Neural cell (in vitro differentiated cells): ENCODE data around the gene PSENEN. TPM values are rescaled to one million over a fixed set of nuclear protein-coding genes. Genes with fewer than 3 reads are reported as not detected.

Experiments
- H2AFZ ChIP-seq: fragments of 200-600, 300-800 bp; sonication (generic), shearing (Covaris generic); 2 replicates; pipeline ENCODE4 v1.6.0; 2014; ENCODE audit warnings: low read depth, mild to moderate bottlenecking, antibody characterized with exemption, low read length, moderate library complexity
- H3F3A ChIP-seq: fragments of 200-600 bp; shearing (Covaris generic); 2 replicates; pipeline ENCODE4 v1.6.1; 2016; ENCODE audit warnings: mild to moderate bottlenecking, moderate library complexity, mixed read lengths, antibody characterized with exemption, low read length; ENCODE audit not compliant: insufficient read depth, poor library complexity, severe bottlenecking
- H3K27ac ChIP-seq: fragments of 200-600, 300-800 bp; sonication (generic), shearing (Covaris generic); 2 replicates; pipeline ENCODE4 v1.5.1; 2014; ENCODE audit warnings: mild to moderate bottlenecking, low read length, moderate library complexity
- H3K27me3 ChIP-seq: fragments of 300-800, 200-600 bp; sonication (generic), shearing (Covaris generic); 2 replicates; pipeline ENCODE4 v1.6.0; 2014; ENCODE audit warnings: mild to moderate bottlenecking, low read depth, low read length, moderate library complexity; ENCODE audit not compliant: insufficient read depth
- H3K36me3 ChIP-seq: fragments of 300-800, 200-600 bp; sonication (generic), shearing (Covaris generic); 2 replicates; pipeline ENCODE4 v1.5.1; 2014; ENCODE audit warnings: mild to moderate bottlenecking, antibody characterized with exemption, low read length, moderate library complexity; ENCODE audit not compliant: insufficient read depth
- H3K4me2 ChIP-seq: fragments of 300-800, 200-600 bp; sonication (generic), shearing (Covaris generic); 2 replicates; pipeline ENCODE4 v1.6.0; 2014; ENCODE audit warnings: mild to moderate bottlenecking, low read length
- H3K4me3 ChIP-seq: fragments of 300-800, 200-600 bp; sonication (generic), shearing (Covaris generic); 2 replicates; pipeline ENCODE4 v1.5.1; 2014; ENCODE audit warnings: mild to moderate bottlenecking, low read length, moderate library complexity
- H3K79me2 ChIP-seq: fragments of 200-600 bp; shearing (Covaris generic); replicated peaks from 2 replicates; pipeline ENCODE4 v1.6.0; 2014; ENCODE audit warnings: mild to moderate bottlenecking, low read length, moderate library complexity; ENCODE audit not compliant: insufficient read depth
- H3K9ac ChIP-seq: fragments of 300-800, 200-600 bp; sonication (generic), shearing (Covaris generic); 2 replicates; pipeline ENCODE4 v1.6.1; 2016; ENCODE audit warnings: mild to moderate bottlenecking, low read length, mixed read lengths
- H3K9me2 ChIP-seq: fragments of 200-600 bp; shearing (Covaris generic); 2 replicates; pipeline ENCODE4 v1.6.1; 2016; ENCODE audit warnings: mild to moderate bottlenecking, low read length, mixed read lengths; ENCODE audit not compliant: insufficient read depth
- H3K9me3 ChIP-seq: fragments of 200-600, 300-800 bp; sonication (generic), shearing (Covaris generic); 2 replicates; pipeline ENCODE4 v1.6.1; 2016; ENCODE audit warnings: mild to moderate bottlenecking, mixed run types, low read length, moderate library complexity, mixed read lengths
- H4K20me1 ChIP-seq: fragments of 200-600 bp; shearing (Covaris generic); 2 replicates; pipeline ENCODE4 v1.6.1; 2016; ENCODE audit warnings: mild to moderate bottlenecking, mixed run types; ENCODE audit not compliant: insufficient read depth
- EP300 ChIP-seq: fragments of 450-650 bp; conservative IDR thresholded peaks from 2 replicates; pipeline ENCODE4 v1.6.1; 2014; ENCODE audit warnings: antibody characterized with exemption, mild to moderate bottlenecking, moderate library complexity; ENCODE audit not compliant: poor library complexity, severe bottlenecking
- EZH2 ChIP-seq: fragments of 200-600, 300-800 bp; shearing (Covaris generic), sonication (generic); IDR thresholded peaks from 2 replicates; pipeline ENCODE4 v1.6.1; 2014; ENCODE audit warnings: antibody characterized with exemption, low read length, borderline replicate concordance, mild to moderate bottlenecking; ENCODE audit not compliant: insufficient read depth, poor library complexity, severe bottlenecking
- MXI1 ChIP-seq: fragments of 450-650 bp; conservative IDR thresholded peaks from 2 replicates; pipeline ENCODE4 v1.6.1; 2014; ENCODE audit warnings: antibody characterized with exemption, mild to moderate bottlenecking; ENCODE audit not compliant: poor library complexity, severe bottlenecking
- POLR2AphosphoS5 ChIP-seq: IDR thresholded peaks from 2 replicates; pipeline ENCODE4 v1.6.1; 2012
- RAD21 ChIP-seq: fragments of 450-650 bp; conservative IDR thresholded peaks from 2 replicates; pipeline ENCODE4 v1.6.1; 2014; ENCODE audit warnings: antibody characterized with exemption, mild to moderate bottlenecking, moderate library complexity
- SMC3 ChIP-seq: fragments of 450-650 bp; conservative IDR thresholded peaks from 2 replicates; pipeline ENCODE4 v1.6.1; 2014; ENCODE audit warnings: antibody characterized with exemption, mild to moderate bottlenecking, moderate library complexity; ENCODE audit not compliant: poor library complexity
- TAF1 ChIP-seq: IDR thresholded peaks from 2 replicates; pipeline ENCODE4 v1.6.1; 2012; ENCODE audit warnings: low read depth
- polyA plus RNA-seq: library from polyadenylated mRNA; depleted of rRNA; stranded (reverse); fragments of >200 nt; gene quantifications from 2 replicates; pipeline ENCODE4 v1.2.3, GENCODE V29; 2014
- TF ChIP-seq, protein P1 (sequence below): fragments of 450-650 bp; IDR thresholded peaks from 2 replicates; pipeline ENCODE4 v1.5.1; 2014; ENCODE audit warnings: antibody characterized with exemption, mild to moderate bottlenecking, moderate library complexity; ENCODE audit not compliant: poor library complexity, severe bottlenecking
- TF ChIP-seq, protein P2 (sequence below): IDR thresholded peaks from 2 replicates; pipeline ENCODE4 v1.6.1; 2012; ENCODE audit warnings: borderline replicate concordance

The PSENEN gene
- polyA plus RNA-seq, 1 donor from 2014 or later = 46.2 TPM

DNA sequence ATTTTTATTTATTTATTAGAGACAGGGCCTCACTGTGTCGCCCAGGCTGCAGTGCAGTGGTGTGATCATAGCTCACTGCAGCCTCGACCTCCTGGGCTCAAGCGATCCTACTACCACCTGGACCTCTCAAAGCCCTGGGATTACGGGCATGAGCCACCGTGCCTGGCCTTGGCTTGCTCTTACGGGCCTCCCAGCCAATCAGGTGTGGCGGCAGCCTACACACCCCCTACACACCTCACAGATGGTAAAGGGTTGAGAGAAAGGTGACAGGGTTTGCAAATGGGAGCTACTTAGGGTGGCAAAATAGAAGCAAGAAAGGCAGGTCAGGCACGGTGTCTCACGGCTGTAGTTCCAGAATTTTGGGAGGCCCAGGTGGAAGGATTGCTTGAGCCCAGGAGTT is 42.1 kb upstream of the PSENEN start:
- H3K4me2 ChIP-seq = no peak overlapping the region

DNA sequence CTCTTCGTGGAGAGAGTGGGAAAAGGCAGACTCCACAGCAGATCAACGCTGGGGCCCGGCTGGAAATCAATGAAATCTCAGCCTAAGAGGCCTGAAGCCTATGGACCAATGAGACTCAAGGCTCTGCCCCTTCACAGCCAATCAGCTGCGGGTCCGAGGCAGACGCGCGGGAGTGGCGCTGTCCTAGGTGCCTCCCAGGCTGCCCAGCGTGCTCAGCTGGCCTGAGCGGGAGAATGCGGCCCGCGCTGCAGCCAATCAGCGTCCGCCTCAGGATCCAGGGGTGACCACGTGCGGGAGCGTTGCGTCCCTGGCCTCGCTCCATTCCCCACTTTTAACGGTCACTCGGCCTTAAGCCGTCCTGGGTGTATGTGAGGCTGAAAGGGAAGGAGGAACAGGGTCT is 41.2 kb upstream of the PSENEN start, which contains the start of gene ZBTB32:
Gene ZBTB32 (plus strand): TSS at position 341 of the 400 bp plus-strand sequence. CDS start 10,069 bp downstream, outside the sequence.
- Histone ChIP-seq H3F3A (no peaks in the 10 kb centered on the region), H3K79me2 (no peaks in the 10 kb centered on the region), H3K4me2 (no peak within 1 kb of the TSS), H2AFZ (no peak within 1 kb of the TSS), H3K27ac (no peak within 1 kb of the TSS), H3K9me3 (no peaks in the 10 kb centered on the region), H3K27me3 (no peaks in the 10 kb centered on the region), H3K9ac (no peak within 1 kb of the TSS), H3K4me3 (no peak within 1 kb of the TSS), H3K9me2 (no peaks in the 10 kb centered on the region), H4K20me1 (no peaks in the 10 kb centered on the region), H3K36me3 (no peaks in the 10 kb centered on the region)
- no peak for TF ChIP-seq MXI1
- TF ChIP-seq POLR2AphosphoS5 = no peak
- TF ChIP-seq, protein P1, sequence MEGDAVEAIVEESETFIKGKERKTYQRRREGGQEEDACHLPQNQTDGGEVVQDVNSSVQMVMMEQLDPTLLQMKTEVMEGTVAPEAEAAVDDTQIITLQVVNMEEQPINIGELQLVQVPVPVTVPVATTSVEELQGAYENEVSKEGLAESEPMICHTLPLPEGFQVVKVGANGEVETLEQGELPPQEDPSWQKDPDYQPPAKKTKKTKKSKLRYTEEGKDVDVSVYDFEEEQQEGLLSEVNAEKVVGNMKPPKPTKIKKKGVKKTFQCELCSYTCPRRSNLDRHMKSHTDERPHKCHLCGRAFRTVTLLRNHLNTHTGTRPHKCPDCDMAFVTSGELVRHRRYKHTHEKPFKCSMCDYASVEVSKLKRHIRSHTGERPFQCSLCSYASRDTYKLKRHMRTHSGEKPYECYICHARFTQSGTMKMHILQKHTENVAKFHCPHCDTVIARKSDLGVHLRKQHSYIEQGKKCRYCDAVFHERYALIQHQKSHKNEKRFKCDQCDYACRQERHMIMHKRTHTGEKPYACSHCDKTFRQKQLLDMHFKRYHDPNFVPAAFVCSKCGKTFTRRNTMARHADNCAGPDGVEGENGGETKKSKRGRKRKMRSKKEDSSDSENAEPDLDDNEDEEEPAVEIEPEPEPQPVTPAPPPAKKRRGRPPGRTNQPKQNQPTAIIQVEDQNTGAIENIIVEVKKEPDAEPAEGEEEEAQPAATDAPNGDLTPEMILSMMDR = no peak

More for the DNA sequence above, 42.1 kb upstream of the PSENEN start:
- no peak for TF ChIP-seq RAD21
- TF ChIP-seq MXI1 = no peak
- TF ChIP-seq, protein P1 = no peak
- TF ChIP-seq POLR2AphosphoS5 = no peak
- TF ChIP-seq, protein P2, sequence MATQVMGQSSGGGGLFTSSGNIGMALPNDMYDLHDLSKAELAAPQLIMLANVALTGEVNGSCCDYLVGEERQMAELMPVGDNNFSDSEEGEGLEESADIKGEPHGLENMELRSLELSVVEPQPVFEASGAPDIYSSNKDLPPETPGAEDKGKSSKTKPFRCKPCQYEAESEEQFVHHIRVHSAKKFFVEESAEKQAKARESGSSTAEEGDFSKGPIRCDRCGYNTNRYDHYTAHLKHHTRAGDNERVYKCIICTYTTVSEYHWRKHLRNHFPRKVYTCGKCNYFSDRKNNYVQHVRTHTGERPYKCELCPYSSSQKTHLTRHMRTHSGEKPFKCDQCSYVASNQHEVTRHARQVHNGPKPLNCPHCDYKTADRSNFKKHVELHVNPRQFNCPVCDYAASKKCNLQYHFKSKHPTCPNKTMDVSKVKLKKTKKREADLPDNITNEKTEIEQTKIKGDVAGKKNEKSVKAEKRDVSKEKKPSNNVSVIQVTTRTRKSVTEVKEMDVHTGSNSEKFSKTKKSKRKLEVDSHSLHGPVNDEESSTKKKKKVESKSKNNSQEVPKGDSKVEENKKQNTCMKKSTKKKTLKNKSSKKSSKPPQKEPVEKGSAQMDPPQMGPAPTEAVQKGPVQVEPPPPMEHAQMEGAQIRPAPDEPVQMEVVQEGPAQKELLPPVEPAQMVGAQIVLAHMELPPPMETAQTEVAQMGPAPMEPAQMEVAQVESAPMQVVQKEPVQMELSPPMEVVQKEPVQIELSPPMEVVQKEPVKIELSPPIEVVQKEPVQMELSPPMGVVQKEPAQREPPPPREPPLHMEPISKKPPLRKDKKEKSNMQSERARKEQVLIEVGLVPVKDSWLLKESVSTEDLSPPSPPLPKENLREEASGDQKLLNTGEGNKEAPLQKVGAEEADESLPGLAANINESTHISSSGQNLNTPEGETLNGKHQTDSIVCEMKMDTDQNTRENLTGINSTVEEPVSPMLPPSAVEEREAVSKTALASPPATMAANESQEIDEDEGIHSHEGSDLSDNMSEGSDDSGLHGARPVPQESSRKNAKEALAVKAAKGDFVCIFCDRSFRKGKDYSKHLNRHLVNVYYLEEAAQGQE = no peak
- no peak for TF ChIP-seq SMC3
- TF ChIP-seq EZH2 = no peak
- no peak for TF ChIP-seq TAF1
- TF ChIP-seq EP300 = no peak
- no peaks in the 10 kb centered on the region for H3K36me3 ChIP-seq
- H2AFZ ChIP-seq = no peak overlapping the region
- H3K9me3 ChIP-seq = no peaks in the 10 kb centered on the region
- H3F3A ChIP-seq = no peaks in the 10 kb centered on the region
- H3K79me2 ChIP-seq = no peaks in the 10 kb centered on the region
- no peak overlapping the region for H3K9ac ChIP-seq
- no peaks in the 10 kb centered on the region for H4K20me1 ChIP-seq
- no peaks in the 10 kb centered on the region for H3K27me3 ChIP-seq
- H3K27ac ChIP-seq = no peak overlapping the region
- no peak overlapping the region for H3K4me3 ChIP-seq
- H3K9me2 ChIP-seq = no peaks in the 10 kb centered on the region
